ENCODE measurements around the gene MANBA.
"Not testable (repeated sequence)": the region's sequence is repeated elsewhere in the genome, so short reads cannot be mapped to it uniquely, and the experiment has no call there.

The MANBA gene

DNA sequence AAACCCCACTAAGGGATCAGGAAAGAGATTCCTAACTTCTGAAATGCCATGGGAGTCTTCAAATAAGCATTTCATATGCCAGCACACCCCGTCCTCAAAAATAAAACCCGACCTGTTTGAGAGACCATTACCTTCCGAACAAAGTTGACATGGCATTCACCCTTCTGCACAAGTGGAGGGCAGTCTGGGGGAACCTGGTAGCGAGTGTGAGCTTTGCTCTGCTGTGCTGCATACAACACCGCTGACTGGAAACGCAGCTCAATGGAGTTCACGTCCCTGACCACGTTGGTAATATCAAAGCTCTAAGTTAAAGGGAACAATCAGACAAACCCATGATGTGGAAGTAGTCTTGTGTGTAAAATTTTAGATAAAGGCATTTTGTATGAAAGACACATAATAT is 38.0 kb downstream of the MANBA start:
- DNase-seq (ENCODE audit: low spot score): no peak

DNA sequence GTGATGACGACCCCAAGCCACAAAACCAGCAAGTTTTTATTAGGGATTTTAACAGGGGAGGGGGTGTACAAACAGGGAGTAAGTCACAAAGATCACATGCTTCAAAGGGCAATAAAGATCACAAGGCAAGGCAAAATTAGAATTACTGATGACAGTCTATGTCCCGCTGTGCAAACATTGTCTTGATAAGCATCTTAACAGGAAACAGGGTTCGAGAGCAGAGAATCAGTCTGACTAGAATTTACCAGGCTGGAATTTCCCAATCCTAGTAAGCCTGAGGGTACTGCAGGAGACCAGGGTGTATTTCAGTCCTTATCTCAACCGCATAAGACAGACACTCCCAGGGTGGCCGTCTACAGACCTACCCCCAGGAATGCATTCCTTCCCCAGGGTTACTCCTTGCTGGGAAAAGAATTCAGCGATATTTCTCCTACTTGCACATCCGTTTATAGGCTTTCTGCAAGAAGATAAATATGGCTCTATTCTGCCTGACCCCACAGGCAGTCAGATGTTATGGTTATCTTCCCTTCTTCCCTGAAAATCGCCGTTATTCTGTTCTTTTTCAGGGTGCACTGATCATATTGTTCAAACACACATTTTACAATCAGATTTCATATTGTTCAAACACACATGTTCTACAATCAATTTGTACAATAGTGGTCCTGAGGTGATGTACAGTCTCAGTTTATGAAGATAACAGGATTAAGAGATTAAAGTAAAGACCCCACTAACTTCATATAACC is 41.8 kb downstream of the MANBA start:
- not testable (repeated sequence) for DNase-seq (ENCODE audit: low spot score)

GRCh38 chr4:102717448-102718092 is 43.2 kb downstream of the MANBA start:
- no peak for DNase-seq (ENCODE audit: low spot score)

GRCh38 chr4:102715057-102715456 is 45.7 kb downstream of the MANBA start:
- no peak for DNase-seq (ENCODE audit: low spot score)

GRCh38 chr4:102713774-102714173 is 47.0 kb downstream of the MANBA start:
- DNase-seq (ENCODE audit: low spot score): not testable (repeated sequence)

- no peak for DNase-seq (ENCODE audit: low spot score)
Observed at GRCh38 chr4:102713096-102713495, 47.7 kb downstream of the MANBA start.

DNA sequence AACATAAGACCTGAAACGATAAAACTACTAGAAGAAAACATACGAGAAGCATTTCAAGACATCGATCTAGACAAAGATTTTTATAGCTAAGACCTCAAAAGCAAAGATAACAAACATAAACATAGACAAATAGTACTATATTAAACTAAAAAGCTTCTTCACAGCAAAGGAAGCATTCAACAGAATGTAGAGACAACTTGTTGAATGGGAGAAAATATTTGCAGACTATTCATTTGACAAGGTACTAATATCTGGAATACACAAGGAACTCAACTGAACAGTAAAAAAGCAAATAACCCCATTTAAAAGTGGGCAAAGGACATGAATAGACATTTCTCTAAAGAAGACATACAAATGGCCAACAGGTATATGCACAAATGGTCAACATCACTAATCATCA is 49.8 kb downstream of the MANBA start:
- no peak for DNase-seq (ENCODE audit: low spot score)

DNA sequence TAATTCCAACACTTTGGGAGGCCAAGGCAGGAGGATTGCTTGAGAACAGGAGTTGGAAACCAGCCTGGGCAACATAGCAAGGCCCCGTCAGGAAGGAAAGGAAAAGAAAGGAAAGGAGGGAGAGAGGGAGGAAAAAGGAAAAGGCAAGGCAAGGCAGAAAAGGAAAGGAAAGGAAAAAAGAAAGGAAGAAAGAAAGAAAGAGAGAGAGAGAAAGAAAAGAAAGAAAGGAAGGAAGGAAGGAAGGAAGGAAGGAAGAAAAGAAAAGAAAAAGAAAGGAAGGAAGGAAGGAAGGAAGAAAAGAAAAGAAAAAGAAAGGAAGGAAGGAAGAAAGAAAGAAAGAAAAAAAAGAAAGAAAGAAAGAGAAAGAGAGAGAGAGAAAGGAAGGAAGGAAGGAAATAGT is 51.7 kb downstream of the MANBA start:
- not testable (repeated sequence) for DNase-seq (ENCODE audit: low spot score)

GRCh38 chr4:102707150-102707549 is 53.6 kb downstream of the MANBA start:
- no peak for DNase-seq (ENCODE audit: low spot score)

DNA sequence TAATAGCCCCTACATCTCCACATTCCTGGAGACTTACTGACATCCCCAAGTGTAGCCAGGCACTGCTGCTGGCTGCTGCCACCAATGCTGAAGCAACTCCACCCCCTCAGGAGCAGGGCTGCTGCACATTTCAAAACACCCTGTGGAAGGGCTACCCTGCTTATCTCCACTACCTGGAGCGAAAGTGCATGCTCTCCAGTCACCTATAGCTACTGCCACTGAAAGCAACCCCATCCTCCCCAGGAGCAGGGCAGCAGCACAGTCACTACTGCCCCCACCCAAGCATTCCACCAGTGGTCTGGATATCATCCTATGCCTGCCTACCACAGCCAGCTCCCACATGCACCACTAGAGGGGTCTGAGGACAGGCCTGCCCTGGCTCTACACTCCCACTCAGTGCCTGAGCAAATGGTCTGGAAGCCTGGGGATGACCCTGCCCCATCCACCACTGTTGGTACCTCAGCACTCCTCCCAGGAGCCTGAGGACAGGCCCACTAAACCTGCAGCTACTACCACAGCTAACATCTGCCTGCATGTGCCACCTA is 55.3 kb downstream of the MANBA start:
- DNase-seq (ENCODE audit: low spot score): no peak

DNA sequence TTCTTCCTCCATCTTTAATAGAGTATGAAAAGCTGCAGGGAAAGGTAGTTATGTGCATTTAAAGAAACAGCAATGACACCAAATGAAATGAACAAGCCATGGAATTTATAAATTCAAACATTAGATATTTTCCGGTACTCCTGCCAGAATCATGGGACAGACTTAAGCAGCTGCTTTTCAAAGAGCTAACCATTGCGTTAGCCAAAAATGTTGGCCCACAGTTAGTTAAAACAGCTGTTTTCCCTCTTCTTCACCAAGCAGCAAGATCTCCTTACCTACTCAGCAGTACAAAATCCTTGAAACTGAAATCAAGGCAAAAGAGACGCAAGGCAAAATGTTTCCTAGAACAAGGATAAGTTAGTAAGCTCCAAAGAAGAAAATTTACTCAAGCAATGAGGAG is 64.0 kb downstream of the MANBA start:
- DNase-seq (ENCODE audit: low spot score): no peak

DNA sequence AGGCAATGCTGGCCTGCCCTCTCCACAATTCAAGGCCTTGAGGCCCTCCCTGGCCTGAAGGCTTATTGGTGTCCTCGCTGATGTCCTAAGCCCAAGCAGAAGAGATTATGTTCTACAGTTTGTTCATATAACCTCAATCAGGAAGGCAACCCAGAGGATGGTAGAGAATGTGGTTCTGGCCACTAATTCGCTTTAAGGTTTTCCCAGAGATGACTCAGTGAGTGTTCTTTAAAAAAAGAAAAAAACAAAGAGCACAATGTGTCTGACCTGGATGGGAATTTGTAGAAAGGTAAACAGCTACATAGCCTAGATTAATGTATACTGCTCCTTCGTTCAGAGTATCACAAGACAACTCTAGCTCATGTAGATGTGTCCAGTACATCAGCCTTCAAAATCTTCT is 66.0 kb downstream of the MANBA start:
- no peak for DNase-seq (ENCODE audit: low spot score)

GRCh38 chr4:102693861-102694260 is 66.9 kb downstream of the MANBA start:
- no peak for DNase-seq (ENCODE audit: low spot score)

GRCh38 chr4:102693262-102693850 is 67.4 kb downstream of the MANBA start:
- no peak for DNase-seq (ENCODE audit: low spot score)

GRCh38 chr4:102692474-102692873 is 68.3 kb downstream of the MANBA start:
- DNase-seq (ENCODE audit: low spot score): no peak

GRCh38 chr4:102687982-102688433 is 72.8 kb downstream of the MANBA start:
- DNase-seq (ENCODE audit: low spot score): no peak

DNA sequence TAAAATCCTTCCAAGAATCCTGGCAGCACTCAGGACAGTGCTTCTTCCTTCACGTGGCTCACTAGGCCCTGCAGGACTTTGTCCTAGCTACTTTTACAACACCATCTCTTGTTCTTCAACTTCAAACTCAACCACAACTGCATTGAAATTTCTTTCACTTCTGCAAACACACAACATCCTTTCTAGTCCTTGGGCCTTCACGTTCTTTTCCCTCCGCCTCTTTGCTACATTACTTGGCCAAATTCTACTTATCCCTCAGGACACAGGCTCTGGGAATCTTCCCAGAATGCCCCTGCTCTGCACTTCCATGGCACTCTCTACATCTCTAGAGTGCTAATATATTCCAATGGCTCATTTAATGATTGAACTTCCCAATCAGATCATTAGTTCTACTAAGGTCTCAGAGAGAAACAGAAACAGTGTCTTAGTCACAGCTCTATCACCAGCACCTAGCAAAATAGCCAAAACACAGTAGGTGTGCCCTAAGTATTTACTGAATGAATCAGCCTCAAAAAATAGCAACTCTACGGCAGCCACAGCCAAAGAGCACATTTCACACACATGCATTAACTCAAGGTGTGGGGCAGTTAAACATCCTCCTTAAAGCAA is 73.3 kb downstream of the MANBA start:
- DNase-seq (ENCODE audit: low spot score): no peak

- DNase-seq (ENCODE audit: low spot score): no peak
Observed at GRCh38 chr4:102685768-102686167, 75.0 kb downstream of the MANBA start.

GRCh38 chr4:102684610-102685052 is 76.1 kb downstream of the MANBA start:
- peak; percentile 25 for DNase-seq (ENCODE audit: low spot score)

DNA sequence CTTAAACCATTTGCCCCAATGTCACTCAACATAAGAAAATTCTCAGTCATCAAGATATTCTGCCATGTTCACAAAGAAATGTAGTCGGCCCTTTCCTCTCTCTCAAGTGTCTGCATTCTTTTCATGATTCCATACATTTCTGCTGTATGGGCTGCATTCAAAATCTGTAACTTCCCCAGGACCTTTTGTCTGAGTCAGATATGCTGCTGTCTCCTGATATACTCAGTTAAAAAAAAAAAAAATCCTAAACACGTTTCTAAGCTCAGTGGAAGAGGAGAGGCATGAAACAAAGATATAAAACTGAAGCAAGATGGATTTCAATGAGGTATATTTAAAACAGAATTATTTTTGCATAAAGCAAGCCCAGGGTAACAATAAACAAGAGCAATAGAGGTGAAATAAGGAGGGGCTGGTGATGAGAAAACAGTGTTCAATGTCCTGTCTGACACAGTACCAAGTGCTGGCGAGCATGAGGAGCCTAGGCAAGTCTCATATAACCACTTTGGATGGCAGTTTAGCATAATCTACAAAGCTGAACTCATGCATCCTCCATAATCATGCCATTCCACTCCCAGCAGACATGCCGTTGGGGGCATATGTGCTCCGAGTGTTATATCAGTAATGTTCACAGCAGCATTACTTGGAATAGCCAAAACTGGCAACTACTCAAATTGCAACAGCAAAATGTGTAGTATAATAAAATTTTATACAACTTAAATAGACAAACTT is 76.7 kb downstream of the MANBA start:
- DNase-seq (ENCODE audit: low spot score): peak; percentile 36

GRCh38 chr4:102678695-102679335 is 82.0 kb downstream of the MANBA start:
- DNase-seq (ENCODE audit: low spot score): no peak

Data from hematopoietic multipotent progenitor cell treated with erythropoietin and hydrocortisone succinate and interleukin-3 and kit ligand, for 15 days (in vitro differentiated cells).